Kidney (tissue), 14 donors: ENCODE results near the gene SLC39A11. TPM values are rescaled to one million over a fixed set of nuclear protein-coding genes. Genes with fewer than 3 reads are reported as not detected.

Experiments used
- DNase-seq, 5 donors: peaks; one replicate each; pipeline ENCODE4 v3.0.0-alpha.2; 2013 to 2020
- FAIRE-seq: peaks from 2 replicates; lab custom pipeline; 2012; peaks lifted over from hg19 to GRCh38; lab: Jason Lieb, UNC
- H3K27ac ChIP-seq, 2 donors: one replicate each; pipeline ENCODE4 v1.7.0; 2013; ENCODE audit warnings: low read depth in 2 of 2, low read length in 2 of 2, inconsistent platforms in 1 of 2
- H3K27me3 ChIP-seq: one replicate; pipeline ENCODE4 v1.7.1; 2013; ENCODE audit warnings: low read length, inconsistent platforms; ENCODE audit not compliant: control insufficient read depth, insufficient read depth
- H3K36me3 ChIP-seq, 3 donors: one replicate each; pipeline versions ENCODE4 v1.7.0 to v1.7.1; 2013; ENCODE audit warnings: low read length in 3 of 3, control low read depth in 1 of 3, inconsistent platforms in 1 of 3; ENCODE audit not compliant: insufficient read depth in 3 of 3, control insufficient read depth in 2 of 3
- H3K4me1 ChIP-seq, 3 donors: one replicate each; pipeline versions ENCODE4 v1.7.0 to v1.7.1; 2013; ENCODE audit warnings: low read length in 3 of 3, inconsistent platforms in 1 of 3, low read depth in 1 of 3; ENCODE audit not compliant: control insufficient read depth in 2 of 3, insufficient read depth in 2 of 3
- H3K4me3 ChIP-seq, 3 donors: one replicate each; pipeline versions ENCODE4 v1.7.0 to v1.8.1; 2013; ENCODE audit warnings: low read length in 3 of 3, control low read depth in 1 of 3, inconsistent platforms in 1 of 3
- H3K9ac ChIP-seq, 3 donors: one replicate each; pipeline versions ENCODE4 v1.7.0 to v1.7.1; 2013; ENCODE audit warnings: low read length in 3 of 3, control low read depth in 1 of 3, inconsistent platforms in 1 of 3
- H3K9me3 ChIP-seq, 3 donors: one replicate each; pipeline versions ENCODE4 v1.7.0 to v1.7.1; 2013; ENCODE audit warnings: low read length in 3 of 3, control low read depth in 1 of 3, inconsistent platforms in 1 of 3; ENCODE audit not compliant: control insufficient read depth in 2 of 3, insufficient read depth in 1 of 3
- CTCF ChIP-seq: IDR thresholded peaks from 3 replicates; pipeline ENCODE4 v1.5.1; 2012; ENCODE audit warnings: mild to moderate bottlenecking, moderate library complexity, borderline replicate concordance; ENCODE audit not compliant: insufficient read depth; ENCODE audit errors: extremely low read depth
- intact Hi-C: fragments of 100-400 bp; cut with DNase I; formaldehyde crosslinking; loops from one replicate; pipeline ENCODE4 v1.11.1; 2022
- polyA plus RNA-seq: library from polyadenylated mRNA; stranded (reverse); fragments of 350-450 nt; fragmentation: Illumina TruSeq; extraction: RNeasy Lipid Tissue Mini Kit (QIAGEN cat#74804); gene quantifications from one replicate; pipeline ENCODE4 v1.2.3, GENCODE V29; 2014; ENCODE audit warnings: low read depth, low replicate concordance; ENCODE audit not compliant: insufficient read depth
- total RNA-seq: library from RNA; stranded (reverse); fragmentation: NEBNext Ultra II Directional; extraction: Animal tissue kit (Norgen Biotek cat#: 25700); gene quantifications from one replicate; pipeline ENCODE4 v1.2.1, GENCODE V29; 2021
- donor health status: control.
- donor health status: control.
- donor health status: control.
- donor health status: control.
- donor health status: control.
- donor health status: DM: yes; HTN: yes; CAD: no.
- donor health status: Normal renal cell carcinoma (clear cell type).

Gene SLC39A11
- total and polyA plus RNA-seq, 2 donors from 2014 or later, result 19.7 to 37.2 TPM

DNA sequence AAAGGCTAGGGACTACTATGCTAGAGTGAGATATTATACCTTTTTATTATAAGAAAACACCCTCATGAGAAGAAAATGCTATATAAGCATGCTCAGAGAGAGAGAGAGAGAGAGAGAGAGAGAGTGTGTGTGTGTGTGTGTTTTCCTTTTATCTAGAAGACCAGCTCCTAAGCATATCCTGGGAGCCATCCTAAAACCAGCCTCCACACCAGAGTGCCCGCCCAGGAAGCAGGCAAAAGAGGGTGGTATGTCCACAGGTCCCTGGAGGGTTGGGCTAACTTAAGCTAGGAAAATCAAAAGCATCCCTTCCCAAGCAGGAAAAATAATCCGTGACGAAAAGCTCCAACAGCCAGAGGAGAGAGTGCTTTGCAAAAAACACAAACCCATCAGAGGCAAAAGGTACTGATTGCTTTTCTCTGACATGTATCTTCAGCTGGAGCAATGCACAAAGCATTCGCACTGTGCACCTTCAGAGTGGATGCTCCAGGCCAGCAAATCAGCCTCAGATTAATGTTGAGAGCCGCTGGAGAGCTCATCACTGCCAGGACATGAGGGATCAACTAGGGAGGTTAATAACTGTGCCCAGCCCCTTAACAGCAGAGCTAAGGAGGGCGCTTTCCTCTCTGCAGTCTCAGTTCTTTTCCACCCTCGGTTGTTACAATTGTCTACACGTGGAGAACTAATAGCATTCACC is 125.1 kb downstream of the SLC39A11 start:
- FAIRE-seq (no peak), DNase-seq (no peak)
- Histone ChIP-seq H3K4me1 (no peaks in the 10 kb centered on the region), H3K27me3 (no peaks in the 10 kb centered on the region), H3K27ac (no peak overlapping the region), H3K9me3 (no peaks in the 10 kb centered on the region), H3K36me3 (no peaks in the 10 kb centered on the region), H3K9ac (no peak overlapping the region), H3K4me3 (no peak overlapping the region)
- intact Hi-C loops, result no loop called here
- TF ChIP-seq CTCF, result no peak

DNA sequence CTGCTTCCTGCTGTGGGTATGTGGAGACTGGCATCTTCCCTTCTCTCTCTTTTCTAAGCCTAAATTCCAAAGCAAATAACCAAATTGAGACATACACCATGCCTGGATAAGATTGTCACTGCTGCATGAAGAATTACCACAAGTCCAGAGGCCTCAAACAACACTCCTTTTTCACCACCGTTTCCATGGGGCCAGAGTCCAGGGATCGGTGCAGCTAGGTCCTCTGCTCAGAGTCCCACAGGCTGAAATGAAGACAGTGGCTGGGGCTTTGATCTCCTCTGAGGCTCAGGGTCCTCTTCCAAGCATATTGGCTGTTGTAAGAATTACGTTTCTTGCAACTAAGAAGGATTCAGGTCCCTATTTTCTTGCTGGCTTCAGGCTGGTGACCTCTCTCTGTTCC is 130.4 kb downstream of the SLC39A11 start:
- Histone ChIP-seq H3K9ac (no peak overlapping the region), H3K4me1 (no peaks in the 10 kb centered on the region), H3K27ac (no peak overlapping the region), H3K36me3 (no peaks in the 10 kb centered on the region), H3K9me3 (no peaks in the 10 kb centered on the region), H3K4me3 (no peak overlapping the region), H3K27me3 (no peaks in the 10 kb centered on the region)
- intact Hi-C loops, result no loop called here
- TF ChIP-seq CTCF, result no peak
- FAIRE-seq, result no peak
- no peak for DNase-seq

DNA sequence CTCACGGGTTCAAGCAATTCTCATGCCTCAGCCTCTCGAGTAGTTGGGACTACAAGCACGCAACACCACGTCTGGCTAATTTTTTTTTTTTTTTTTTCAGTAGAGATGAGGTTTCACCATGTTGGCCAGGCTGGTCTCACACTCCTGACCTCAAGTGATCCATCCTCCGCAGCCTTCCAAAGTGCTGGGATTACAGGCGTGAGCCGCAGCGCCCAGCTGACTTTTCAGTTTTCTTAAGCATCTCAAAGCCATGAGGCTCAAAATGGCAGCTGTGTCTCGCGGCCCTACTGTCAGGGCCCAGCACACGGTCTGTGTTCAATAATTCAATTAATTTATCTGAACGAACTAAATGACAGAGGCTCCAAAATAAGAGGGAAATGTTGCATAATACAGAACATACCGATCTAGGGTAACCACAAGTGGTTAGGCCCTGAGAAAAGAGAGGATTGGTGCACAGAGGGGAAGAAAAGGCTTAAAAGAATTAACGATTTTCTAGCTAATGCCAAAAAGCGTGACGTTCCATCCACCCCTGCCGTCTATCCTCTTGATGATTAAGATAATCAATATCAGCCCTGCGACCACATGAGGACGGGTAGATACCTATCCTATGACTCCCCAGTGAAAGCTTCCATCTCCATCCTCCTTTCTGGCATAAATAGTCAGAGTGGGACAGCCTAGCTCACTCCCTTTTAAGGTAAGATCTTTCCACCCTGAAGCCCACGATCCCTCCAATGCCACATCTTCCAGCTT is 136.9 kb downstream of the SLC39A11 start:
- Histone ChIP-seq H3K9me3 (no peaks in the 10 kb centered on the region), H3K27me3 (no peaks in the 10 kb centered on the region), H3K4me1 (no peaks in the 10 kb centered on the region), H3K27ac (no peak overlapping the region), H3K36me3 (no peaks in the 10 kb centered on the region), H3K9ac (no peak overlapping the region), H3K4me3 (no peak overlapping the region)
- FAIRE-seq, result no peak
- TF ChIP-seq CTCF, result no peak
- intact Hi-C loops, result no loop called here
- no peak for DNase-seq
